Measurements from ENCODE around the gene ATXN7L1.

Gene ATXN7L1

GRCh38 chr7:105559926-105560325 is 316.5 kb downstream of the ATXN7L1 start:
- TF ChIP-seq CTCF (IDR thresholded peaks at IDR 0.05; ENCODE audit: low read depth, low read length), result no peak
- Histone ChIP-seq H3K4me3 (ENCODE audit: low read length) (no peak overlapping the region), H3K4me1 (ENCODE audit: low read length) (no peaks in the 10 kb centered on the region), H2AFZ (ENCODE audit: low read depth, low read length) (no peak overlapping the region), H3K4me2 (ENCODE audit: low read length) (no peak overlapping the region), H3K79me2 (ENCODE audit: low read length) (no peaks in the 10 kb centered on the region), H4K20me1 (ENCODE audit: insufficient read depth, low read length) (no peaks in the 10 kb centered on the region), H3K9me3 (ENCODE audit: insufficient read depth, low read length) (no peaks in the 10 kb centered on the region), H3K27me3 (ENCODE audit: low read depth, low read length) (no peaks in the 10 kb centered on the region), H3K27ac (ENCODE audit: low read length) (no peak overlapping the region), H3K36me3 (replicated peaks; ENCODE audit: low read depth, low read length) (peaks cover 33% of the 10 kb centered on the region), H3K9ac (ENCODE audit: low read length) (no peak overlapping the region)

All from OCI-LY3 (cell line).